Measurements from ENCODE around the gene GREB1L.

GREB1L gene

DNA sequence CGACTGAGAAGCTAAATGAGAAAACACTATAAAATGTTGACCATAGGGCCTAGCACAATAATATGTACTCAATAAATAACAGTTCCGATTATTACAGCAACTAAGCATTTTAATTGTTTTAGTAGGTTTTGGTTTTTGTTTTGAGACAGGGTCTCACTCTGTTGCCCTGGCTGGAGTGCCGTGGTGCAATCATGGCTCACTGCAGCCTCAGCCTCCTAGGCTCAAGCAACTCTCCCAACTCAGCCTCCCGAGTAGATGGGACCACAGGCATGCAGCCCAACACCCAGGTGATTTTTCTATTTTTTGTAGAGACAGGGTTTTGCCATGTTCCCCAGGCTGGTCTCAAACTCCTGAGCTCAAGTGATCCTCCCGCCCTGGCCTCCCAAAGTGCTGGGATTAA lies 304.4 kb downstream of the GREB1L start:
- in situ Hi-C loops (cut with MboI; ENCODE audit: low sequenced_read_pairs), result no loop called here

- in situ Hi-C loops (cut with MboI; ENCODE audit: low sequenced_read_pairs), result no loop called here
Observed at GRCh38 chr18:21548647-21549046, 306.6 kb downstream of the GREB1L start.

DNA sequence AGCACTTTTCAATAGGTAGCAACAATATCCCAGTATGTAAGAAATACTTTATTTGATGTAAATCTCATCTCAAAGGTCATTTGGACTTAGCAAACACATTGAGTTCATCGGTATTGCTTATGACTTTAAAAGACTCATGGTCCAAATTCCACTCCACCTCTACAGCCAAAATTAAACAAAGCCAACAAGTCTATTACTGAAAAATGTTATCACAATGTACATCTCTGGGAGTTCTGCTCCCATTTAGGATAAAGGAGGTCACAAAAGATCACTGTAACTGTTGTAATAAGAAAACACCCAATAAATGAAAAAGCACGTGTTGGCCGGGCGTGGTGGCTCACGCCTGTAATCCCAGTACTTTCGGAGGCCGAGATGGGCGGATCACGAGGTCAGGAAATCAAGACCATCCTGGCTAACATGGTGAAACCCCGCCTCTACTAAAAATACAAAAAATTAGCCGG lies 308.5 kb downstream of the GREB1L start:
- in situ Hi-C loops (cut with MboI; ENCODE audit: low sequenced_read_pairs), result no loop called here

- in situ Hi-C loops (cut with MboI; ENCODE audit: low sequenced_read_pairs), result no loop called here
Observed at GRCh38 chr18:21557607-21558253, 315.7 kb downstream of the GREB1L start.

DNA sequence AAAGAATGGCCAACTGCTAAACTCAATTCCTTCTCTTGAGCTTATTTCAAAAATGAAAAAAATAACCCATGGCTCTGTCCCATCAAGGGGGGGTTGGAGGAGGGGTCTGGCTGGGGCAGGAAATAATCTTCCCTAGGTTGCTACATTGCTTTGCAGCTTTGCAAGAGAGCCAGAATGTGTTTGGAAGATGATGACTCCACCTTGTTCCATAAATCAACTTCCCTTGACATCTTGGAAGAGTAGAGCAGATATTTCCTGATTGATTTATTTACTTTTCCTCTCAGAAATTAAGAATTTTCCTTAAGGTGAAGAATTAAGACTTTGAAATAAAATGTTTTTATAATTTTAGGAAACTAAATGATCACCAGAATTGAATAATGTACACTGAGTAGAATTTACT lies 317.2 kb downstream of the GREB1L start:
- in situ Hi-C loops (cut with MboI; ENCODE audit: low sequenced_read_pairs), result no loop called here

- in situ Hi-C loops (cut with MboI; ENCODE audit: low sequenced_read_pairs), result no loop called here
Observed at GRCh38 chr18:21571772-21572171, 329.7 kb downstream of the GREB1L start.

Measured in HL-60/S4 treated with phorbol 12-myristate 13-acetate at 8.2 ng/mL for 4 days and 3 days (cell line).